Muscle layer of duodenum (tissue), 2 donors: ENCODE measurements around the gene UTS2B.

Experiments
- H3K27ac ChIP-seq: one replicate; pipeline ENCODE4 v1.7.0; 2013; ENCODE audit warnings: mild to moderate bottlenecking, low read length
- H3K27me3 ChIP-seq: one replicate; pipeline ENCODE4 v1.7.0; 2013; ENCODE audit warnings: low read depth, mild to moderate bottlenecking, control low read depth, low read length
- H3K36me3 ChIP-seq, 2 donors: one replicate each; pipeline ENCODE4 v1.7.0; 2013; ENCODE audit warnings: low read length in 2 of 2, control low read depth in 1 of 2, mild to moderate bottlenecking in 1 of 2; ENCODE audit not compliant: insufficient read depth in 2 of 2, control insufficient read depth in 1 of 2
- H3K4me1 ChIP-seq, 2 donors: one replicate each; pipeline ENCODE4 v1.7.0; 2013; ENCODE audit warnings: low read length in 2 of 2, mild to moderate bottlenecking in 2 of 2, control low read depth in 1 of 2, moderate library complexity in 1 of 2; ENCODE audit not compliant: insufficient read depth in 2 of 2, control insufficient read depth in 1 of 2
- H3K4me3 ChIP-seq, 2 donors: one replicate each; pipeline ENCODE4 v1.7.0; 2013; ENCODE audit warnings: low read length in 2 of 2, low read depth in 1 of 2, mild to moderate bottlenecking in 1 of 2
- H3K9me3 ChIP-seq, 2 donors: one replicate each; pipeline ENCODE4 v1.7.0; 2013; ENCODE audit warnings: low read length in 2 of 2, control low read depth in 1 of 2, mild to moderate bottlenecking in 1 of 2; ENCODE audit not compliant: control insufficient read depth in 1 of 2
- donor health status: healthy.

UTS2B gene

DNA sequence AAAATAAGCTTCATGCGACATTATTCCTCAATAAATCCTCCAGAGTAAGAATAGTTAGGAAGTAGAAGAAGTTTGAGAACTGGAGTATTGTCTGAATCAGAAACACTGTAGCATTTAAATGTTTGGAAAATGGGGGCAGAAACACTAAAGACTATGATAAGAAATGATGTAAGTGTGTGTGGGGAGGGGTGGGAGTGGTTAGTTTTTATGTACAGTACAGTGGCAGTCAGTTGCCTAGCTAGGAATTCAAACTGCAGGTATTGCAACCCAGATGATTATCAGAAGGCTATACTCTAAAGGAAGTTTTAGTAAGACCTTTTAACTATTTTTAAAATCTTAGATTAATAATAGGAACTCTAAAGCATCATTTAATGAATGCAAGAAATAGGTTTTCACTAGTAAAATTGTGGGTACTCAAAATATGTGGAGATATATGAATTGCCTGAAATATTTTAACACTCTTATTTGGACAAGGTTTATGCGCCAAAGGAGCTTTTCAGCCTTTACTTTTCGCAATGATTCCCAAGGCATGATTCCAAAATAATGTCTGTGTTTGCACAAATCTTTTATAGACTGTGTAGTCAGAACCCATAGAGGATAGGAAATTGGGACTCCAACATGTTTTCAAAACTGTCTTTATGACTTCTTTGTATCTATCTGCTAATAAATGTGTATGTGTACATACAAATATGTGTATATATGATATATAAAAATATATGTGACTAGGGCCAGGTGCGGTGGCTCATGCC, 9.1 kb downstream of the UTS2B start:
- no peaks in the 10 kb centered on the region for H3K4me1 ChIP-seq
- no peak overlapping the region for H3K4me3 ChIP-seq
- H3K9me3 ChIP-seq, result no peaks in the 10 kb centered on the region
- H3K27ac ChIP-seq, result no peak overlapping the region
- H3K36me3 ChIP-seq, result no peaks in the 10 kb centered on the region
- H3K27me3 ChIP-seq, result no peaks in the 10 kb centered on the region

- no peaks in the 10 kb centered on the region for H3K4me1 ChIP-seq
- no peaks in the 10 kb centered on the region for H3K36me3 ChIP-seq
- H3K27ac ChIP-seq, result no peak overlapping the region
- H3K4me3 ChIP-seq, result no peak overlapping the region
- no peaks in the 10 kb centered on the region for H3K27me3 ChIP-seq
- H3K9me3 ChIP-seq, result no peaks in the 10 kb centered on the region
These were observed 10.0 kb downstream of the UTS2B start for GRCh38 chr3:191320316-191320715.

- no peaks in the 10 kb centered on the region for H3K4me1 ChIP-seq
- no peak overlapping the region for H3K4me3 ChIP-seq
- no peaks in the 10 kb centered on the region for H3K36me3 ChIP-seq
- no peaks in the 10 kb centered on the region for H3K27me3 ChIP-seq
- no peaks in the 10 kb centered on the region for H3K9me3 ChIP-seq
- H3K27ac ChIP-seq, result no peak overlapping the region
These were observed 13.3 kb downstream of the UTS2B start for GRCh38 chr3:191316876-191317603.

GRCh38 chr3:191314109-191314728, 16.1 kb downstream of the UTS2B start:
- Histone ChIP-seq H3K27ac (no peak overlapping the region), H3K27me3 (no peaks in the 10 kb centered on the region), H3K9me3 (no peaks in the 10 kb centered on the region), H3K36me3 (no peaks in the 10 kb centered on the region), H3K4me3 (no peak overlapping the region), H3K4me1 (no peaks in the 10 kb centered on the region)

- Histone ChIP-seq H3K4me1 (no peaks in the 10 kb centered on the region), H3K36me3 (no peaks in the 10 kb centered on the region), H3K27ac (no peak overlapping the region), H3K9me3 (no peaks in the 10 kb centered on the region), H3K4me3 (no peak overlapping the region), H3K27me3 (no peaks in the 10 kb centered on the region)
These were observed 17.0 kb downstream of the UTS2B start for GRCh38 chr3:191313296-191313695.

GRCh38 chr3:191307341-191307740, 23.0 kb downstream of the UTS2B start:
- Histone ChIP-seq H3K4me1 (no peaks in the 10 kb centered on the region), H3K27me3 (no peaks in the 10 kb centered on the region), H3K9me3 (no peaks in the 10 kb centered on the region), H3K36me3 (no peaks in the 10 kb centered on the region), H3K4me3 (no peak overlapping the region), H3K27ac (no peak overlapping the region)

GRCh38 chr3:191306428-191306827, 23.9 kb downstream of the UTS2B start:
- Histone ChIP-seq H3K4me1 (no peaks in the 10 kb centered on the region), H3K36me3 (no peaks in the 10 kb centered on the region), H3K27me3 (no peaks in the 10 kb centered on the region), H3K27ac (no peak overlapping the region), H3K4me3 (no peak overlapping the region), H3K9me3 (no peaks in the 10 kb centered on the region)

DNA sequence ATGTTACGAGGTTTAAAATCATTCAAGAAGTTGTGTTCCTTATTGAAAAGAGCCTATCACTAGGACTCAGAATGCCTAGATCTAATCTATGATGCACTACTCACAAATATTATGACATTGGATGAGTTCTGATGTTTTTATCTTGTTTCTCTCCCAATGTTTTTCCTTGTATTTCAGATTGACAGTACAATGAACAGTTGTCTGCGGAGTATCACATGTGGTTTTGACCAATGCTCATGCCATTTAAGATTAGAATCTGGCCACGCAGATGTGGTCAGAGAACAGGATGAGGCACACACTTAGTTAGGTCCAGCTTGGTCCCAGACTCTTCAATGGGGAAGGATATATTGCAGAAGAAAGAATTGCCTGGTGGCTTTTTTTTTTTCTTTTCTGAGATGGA, 26.7 kb downstream of the UTS2B start:
- H3K27ac ChIP-seq, result no peak overlapping the region
- no peaks in the 10 kb centered on the region for H3K36me3 ChIP-seq
- H3K4me1 ChIP-seq, result no peaks in the 10 kb centered on the region
- H3K27me3 ChIP-seq, result no peaks in the 10 kb centered on the region
- H3K9me3 ChIP-seq, result no peaks in the 10 kb centered on the region
- H3K4me3 ChIP-seq, result no peak overlapping the region

DNA sequence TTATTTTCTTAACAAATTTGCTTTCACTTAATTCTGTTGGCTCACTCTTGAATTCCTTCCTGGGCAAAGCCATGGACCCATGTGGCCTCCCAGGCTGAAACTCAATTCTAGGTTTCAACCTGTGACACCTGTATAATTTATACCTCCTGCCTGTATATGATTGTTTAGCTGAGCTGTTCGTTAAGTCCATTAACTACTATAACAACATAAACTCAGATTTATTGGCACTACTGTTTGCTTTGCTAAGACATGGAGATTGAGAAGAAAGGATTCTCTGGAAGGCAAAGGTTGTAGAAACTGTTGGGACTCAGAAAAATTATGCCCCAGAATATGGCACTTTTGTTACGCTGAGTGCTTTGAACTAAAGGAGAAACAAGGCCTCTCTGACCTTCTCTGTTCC, 27.9 kb downstream of the UTS2B start:
- no peaks in the 10 kb centered on the region for H3K4me1 ChIP-seq
- no peak overlapping the region for H3K27ac ChIP-seq
- no peaks in the 10 kb centered on the region for H3K9me3 ChIP-seq
- no peaks in the 10 kb centered on the region for H3K36me3 ChIP-seq
- no peak overlapping the region for H3K4me3 ChIP-seq
- no peaks in the 10 kb centered on the region for H3K27me3 ChIP-seq

DNA sequence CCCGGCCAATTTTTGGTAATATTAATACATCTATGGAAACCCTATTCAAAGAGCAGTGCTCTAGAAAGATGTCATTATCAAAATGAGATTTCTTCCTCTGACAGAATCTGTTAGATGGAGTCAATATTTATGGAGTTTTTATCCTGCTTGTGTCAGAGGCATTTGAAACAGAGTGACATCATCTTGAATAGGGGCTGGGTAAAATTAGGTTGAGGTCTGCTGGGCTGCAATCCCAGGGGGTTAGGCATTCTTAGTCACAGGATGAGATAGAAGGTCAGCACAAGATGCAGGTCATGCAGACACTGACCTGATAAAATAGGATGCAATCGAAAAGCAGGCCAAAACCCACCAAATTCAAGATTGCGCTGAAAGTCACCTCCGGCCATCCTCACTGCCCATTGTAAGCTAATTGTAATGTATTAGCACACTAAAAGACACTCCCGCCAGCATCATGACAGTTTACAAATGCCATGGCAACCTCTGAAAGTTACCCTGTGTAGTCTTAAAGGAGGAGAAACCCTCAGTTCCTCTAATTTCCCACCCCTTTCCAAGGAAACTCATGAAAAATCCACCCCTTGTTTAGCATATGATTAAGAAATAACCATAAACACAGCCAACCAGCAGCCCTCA, 28.4 kb downstream of the UTS2B start:
- Histone ChIP-seq H3K27ac (no peak overlapping the region), H3K27me3 (no peaks in the 10 kb centered on the region), H3K9me3 (no peaks in the 10 kb centered on the region), H3K4me1 (no peaks in the 10 kb centered on the region), H3K36me3 (no peaks in the 10 kb centered on the region), H3K4me3 (no peak overlapping the region)

DNA sequence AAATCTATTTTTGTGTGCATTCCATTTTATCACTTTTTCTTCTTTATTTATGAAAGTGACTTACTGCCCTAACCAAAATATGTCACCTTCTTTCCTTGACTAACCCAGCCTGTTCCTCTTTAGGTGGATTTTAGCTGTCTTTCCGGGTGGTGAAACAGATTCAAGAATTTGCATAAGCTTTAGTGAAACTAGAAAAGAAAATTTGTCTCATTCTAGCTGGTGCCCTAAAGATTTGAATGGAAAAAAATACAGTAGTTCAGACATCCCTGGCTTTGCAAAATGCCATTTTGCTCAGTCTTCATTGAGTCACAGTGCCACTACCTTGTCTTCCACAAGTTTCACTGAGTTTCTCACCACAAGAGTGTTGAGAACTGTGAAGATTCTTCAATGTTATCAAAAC, 29.3 kb downstream of the UTS2B start:
- no peak overlapping the region for H3K27ac ChIP-seq
- no peaks in the 10 kb centered on the region for H3K36me3 ChIP-seq
- no peaks in the 10 kb centered on the region for H3K27me3 ChIP-seq
- no peaks in the 10 kb centered on the region for H3K4me1 ChIP-seq
- H3K4me3 ChIP-seq, result no peak overlapping the region
- no peaks in the 10 kb centered on the region for H3K9me3 ChIP-seq
